NCI-H510A (cell line): ENCODE results near the gene IRF5.

Experiments used
- DNase-seq: peaks from one replicate; lab custom pipeline; 2025; lab: John Stamatoyannopoulos, UW

The IRF5 gene

GRCh38 chr7:128919881-128920799, 17.6 kb upstream of the IRF5 start:
- no peak for DNase-seq

- DNase-seq: no peak
These were observed 16.7 kb upstream of the IRF5 start for GRCh38 chr7:128920913-128921582.

- no peak for DNase-seq
These were observed 15.8 kb upstream of the IRF5 start for GRCh38 chr7:128921866-128922440.

- DNase-seq: no peak
These were observed 15.0 kb upstream of the IRF5 start for GRCh38 chr7:128922496-128923410.

- no peak for DNase-seq
These were observed 14.3 kb upstream of the IRF5 start for GRCh38 chr7:128923411-128923800.

- no peak for DNase-seq
These were observed 12.8 kb upstream of the IRF5 start for GRCh38 chr7:128924707-128925588.

- DNase-seq: no peak
These were observed 9.4 kb upstream of the IRF5 start for GRCh38 chr7:128928159-128928813.

GRCh38 chr7:128928882-128929788, 8.6 kb upstream of the IRF5 start:
- no peak for DNase-seq

- DNase-seq: no peak
These were observed 6.4 kb upstream of the IRF5 start for GRCh38 chr7:128931190-128931798.

GRCh38 chr7:128931965-128932861, 5.5 kb upstream of the IRF5 start:
- no peak for DNase-seq

GRCh38 chr7:128932862-128933179, 4.9 kb upstream of the IRF5 start:
- no peak for DNase-seq

- DNase-seq: no peak
These were observed 4.4 kb upstream of the IRF5 start for GRCh38 chr7:128933180-128933891.

- no peak for DNase-seq
These were observed 3.1 kb upstream of the IRF5 start for GRCh38 chr7:128934361-128935341.

- DNase-seq: no peak
These were observed 2.4 kb upstream of the IRF5 start for GRCh38 chr7:128935342-128935730.

GRCh38 chr7:128936798-128937197, 929 bp upstream of the IRF5 start:
- no peak for DNase-seq

GRCh38 chr7:128937271-128937646, 468 bp upstream of the IRF5 start:
- no peak for DNase-seq
